K562 (cell line): ENCODE data around the gene UBE2G2. TPM values are rescaled to one million over a fixed set of nuclear protein-coding genes. Genes with fewer than 3 reads are reported as not detected.

Experiments
- ATF7 ChIP-seq: fragments of 450-650 bp; IDR thresholded peaks from 2 replicates; pipeline ENCODE4 v1.7.1; 2014; ENCODE audit warnings: mild to moderate bottlenecking, moderate library complexity
- BRF1 ChIP-seq: IDR thresholded peaks from 3 replicates; pipeline ENCODE4 v1.6.1; 2011; ENCODE audit warnings: borderline replicate concordance, mild to moderate bottlenecking; ENCODE audit not compliant: insufficient read length; ENCODE audit errors: extremely low read depth
- CREBBP ChIP-seq: IDR thresholded peaks from one replicate; pipeline ENCODE4 v1.6.1; 2012; ENCODE audit warnings: low read depth, mild to moderate bottlenecking, control low read depth, inconsistent platforms, low read length
- ETV1 ChIP-seq: fragments of 450-650 bp; conservative IDR thresholded peaks from 2 replicates; pipeline ENCODE4 v1.6.1; 2016; ENCODE audit warnings: missing genetic modification characterization, control low read depth, low read depth, missing compliant biosample characterization
- KAT7 ChIP-seq: sonication (generic); formaldehyde crosslinking; IDR thresholded peaks from 2 replicates; pipeline ENCODE4 v1.8.0; 2022; ENCODE audit warnings: missing genetic modification reagents, mild to moderate bottlenecking, borderline replicate concordance
- L3MBTL2 ChIP-seq: fragments of 450-650 bp; IDR thresholded peaks from 2 replicates; pipeline ENCODE4 v1.6.1; 2016; ENCODE audit warnings: mild to moderate bottlenecking, moderate library complexity
- MAFG ChIP-seq: fragments of 450-650 bp; conservative IDR thresholded peaks from 2 replicates; pipeline ENCODE4 v1.6.1; 2016; ENCODE audit warnings: missing genetic modification characterization, missing compliant biosample characterization
- MCM5 ChIP-seq: fragments of 450-650 bp; IDR thresholded peaks from 2 replicates; pipeline ENCODE4 v1.6.1; 2016; ENCODE audit warnings: low read depth
- NCOA2 ChIP-seq, 2 experiments: fragments of 450-650 bp; IDR thresholded peaks; 2 replicates each; pipeline ENCODE4 v1.6.1; 2018; ENCODE audit warnings: mild to moderate bottlenecking in 2 of 2, moderate library complexity in 1 of 2; ENCODE audit not compliant: partially characterized antibody in 2 of 2
- NFXL1 ChIP-seq: fragments of 450-650 bp; formaldehyde crosslinking; IDR thresholded peaks from 2 replicates; pipeline ENCODE4 v1.4.0; 2021; ENCODE audit warnings: mild to moderate bottlenecking
- NRF1 ChIP-seq, 2 experiments: fragments of 450-650 bp; IDR thresholded peaks in 1 of 2; conservative IDR thresholded peaks in 1 of 2; 2 replicates each; pipeline ENCODE4 v1.6.1; 2014; ENCODE audit warnings: mild to moderate bottlenecking in 2 of 2
- POLR2G ChIP-seq: fragments of 200-400 bp; formaldehyde crosslinking; IDR thresholded peaks from 2 replicates; pipeline ENCODE4 v1.6.1; 2017; ENCODE audit warnings: low read depth, mild to moderate bottlenecking, antibody characterized with exemption, low read length, moderate library complexity
- RAD51 ChIP-seq: fragments of 450-650 bp; IDR thresholded peaks from 2 replicates; pipeline ENCODE4 v1.7.1; 2016; ENCODE audit warnings: low read depth, mild to moderate bottlenecking, borderline replicate concordance
- RBM14 ChIP-seq: fragments of 200-400 bp; formaldehyde crosslinking; IDR thresholded peaks from 2 replicates; pipeline ENCODE4 v1.6.1; 2018; ENCODE audit warnings: low read depth, mild to moderate bottlenecking, low read length, moderate library complexity, borderline replicate concordance; ENCODE audit not compliant: insufficient read depth
- ZNF197 ChIP-seq: fragments of 200-800 bp; sonication (Bioruptor generic); IDR thresholded peaks from 2 replicates; pipeline ENCODE4 v1.6.1; 2016; ENCODE audit warnings: low read depth, missing genetic modification characterization, missing compliant biosample characterization
- ZNF253 ChIP-seq: fragments of 250-450 bp; sonication (Bioruptor Pico); conservative IDR thresholded peaks from 2 replicates; pipeline ENCODE4 v1.6.1; 2021; ENCODE audit warnings: mild to moderate bottlenecking
- ZNF274 ChIP-seq: IDR thresholded peaks from 2 replicates; pipeline ENCODE4 v1.6.1; 2011; ENCODE audit warnings: low read depth, mild to moderate bottlenecking, low read length, moderate library complexity, borderline replicate concordance
- polyA plus RNA-seq, 8 experiments: library from polyadenylated mRNA; depleted of rRNA in 4 of 8; stranded (reverse) in 5 of 8; unstranded in 3 of 8; fragments of >200 nt; fragmentation: Nextera tagmentation in 2 of 8; fragmentation: Illumina TruSeq in 1 of 8; extraction: Ambion mirVana in 2 of 8; extraction: Trizol in 1 of 8; gene quantifications; 2 replicates each; pipeline versions ENCODE4 v1.2.1 to v1.2.3, GENCODE V29; 2011 to 2014; ENCODE audit warnings: inconsistent platforms in 1 of 8, missing spikeins in 1 of 8
- total RNA-seq, 7 experiments: library from RNA; depleted of rRNA in 6 of 7; stranded (reverse); fragments of >200 nt in 6 of 7; fragmentation: Illumina TruSeq in 2 of 7; extraction: Trizol in 2 of 7; gene quantifications; 2 replicates each; pipeline versions ENCODE4 v1.2.1 to v1.2.3, GENCODE V29; 2011 to 2021; ENCODE audit warnings: low replicate concordance in 1 of 7
- TF ChIP-seq, protein P1 (sequence below): fragments of 250-450 bp; sonication (Bioruptor Pico); IDR thresholded peaks from 2 replicates; pipeline ENCODE4 v1.5.0; 2022; ENCODE audit warnings: mild to moderate bottlenecking
- TF ChIP-seq, protein P2 (sequence below): sonication (generic); formaldehyde crosslinking; IDR thresholded peaks from 2 replicates; pipeline ENCODE4 v1.8.1; 2023; ENCODE audit warnings: missing genetic modification reagents, mild to moderate bottlenecking, borderline replicate concordance
- TF ChIP-seq, protein P3 (sequence below): fragments of 450-650 bp; conservative IDR thresholded peaks from 2 replicates; pipeline ENCODE4 v1.6.1; 2016; ENCODE audit warnings: missing genetic modification characterization, low read depth, mild to moderate bottlenecking, missing compliant biosample characterization, moderate library complexity

The UBE2G2 gene
- total and polyA plus RNA-seq, 9 of the 15 experiments (the other 6 are each of a cell fraction or from before 2014, with no cell fraction given), result 47.5 to 225 (median 140) TPM

DNA sequence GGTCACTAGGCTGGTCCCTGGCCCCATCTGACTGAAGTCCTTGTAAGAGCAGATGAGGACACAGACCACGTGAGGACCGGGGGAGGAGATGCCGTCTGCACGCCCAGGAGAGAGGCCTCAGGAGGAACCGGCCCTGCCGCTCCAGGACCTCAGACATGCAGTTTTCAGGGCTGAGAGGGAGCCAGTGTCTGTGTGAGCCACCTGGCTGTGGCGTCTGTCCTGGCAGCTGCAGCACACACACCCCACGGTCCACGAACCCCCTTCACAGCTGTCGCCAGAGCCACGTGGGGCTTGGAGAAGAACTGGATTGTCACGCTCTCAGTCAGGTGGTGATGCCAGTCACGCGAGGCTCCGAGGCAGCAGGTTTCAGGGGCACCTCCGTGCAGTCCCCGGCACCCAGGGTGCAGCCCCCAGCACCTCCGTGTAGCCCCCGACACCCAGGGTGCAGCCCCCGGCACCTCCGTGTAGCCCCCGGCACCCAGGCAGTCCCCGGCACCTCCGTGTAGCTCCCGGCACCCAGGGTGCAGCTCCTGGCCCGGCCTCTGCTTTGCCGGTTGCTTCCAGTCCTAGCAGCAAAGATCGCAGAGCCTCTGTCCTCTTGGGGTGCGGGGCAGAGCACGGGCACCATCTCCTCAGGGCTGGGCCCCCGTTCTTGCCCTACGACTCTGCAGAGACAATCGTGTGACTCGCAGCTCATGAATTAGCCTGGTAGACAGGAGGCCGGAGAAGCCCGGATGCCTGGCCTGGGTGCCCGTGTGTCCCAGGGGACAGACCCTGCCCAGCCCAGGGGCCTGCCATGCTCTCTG is 35.2 kb upstream of the UBE2G2 start (continued):
- TF ChIP-seq, protein P1, sequence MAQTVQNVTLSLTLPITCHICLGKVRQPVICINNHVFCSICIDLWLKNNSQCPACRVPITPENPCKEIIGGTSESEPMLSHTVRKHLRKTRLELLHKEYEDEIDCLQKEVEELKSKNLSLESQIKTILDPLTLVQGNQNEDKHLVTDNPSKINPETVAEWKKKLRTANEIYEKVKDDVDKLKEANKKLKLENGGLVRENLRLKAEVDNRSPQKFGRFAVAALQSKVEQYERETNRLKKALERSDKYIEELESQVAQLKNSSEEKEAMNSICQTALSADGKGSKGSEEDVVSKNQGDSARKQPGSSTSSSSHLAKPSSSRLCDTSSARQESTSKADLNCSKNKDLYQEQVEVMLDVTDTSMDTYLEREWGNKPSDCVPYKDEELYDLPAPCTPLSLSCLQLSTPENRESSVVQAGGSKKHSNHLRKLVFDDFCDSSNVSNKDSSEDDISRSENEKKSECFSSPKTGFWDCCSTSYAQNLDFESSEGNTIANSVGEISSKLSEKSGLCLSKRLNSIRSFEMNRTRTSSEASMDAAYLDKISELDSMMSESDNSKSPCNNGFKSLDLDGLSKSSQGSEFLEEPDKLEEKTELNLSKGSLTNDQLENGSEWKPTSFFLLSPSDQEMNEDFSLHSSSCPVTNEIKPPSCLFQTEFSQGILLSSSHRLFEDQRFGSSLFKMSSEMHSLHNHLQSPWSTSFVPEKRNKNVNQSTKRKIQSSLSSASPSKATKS (CRISPR knock-in tag), result no peak
- TF ChIP-seq ZNF253 (CRISPR knock-in tag) (no peak), ATF7 (peak; percentile 63), L3MBTL2 (peak; percentile 93), POLR2G (no peak), NFXL1 (CRISPR knock-in tag) (no peak), ETV1 (tag) (peak; percentile 52; the same call in 1 of the 2 replicates), ZNF197 (CRISPR knock-in tag) (no peak), ZNF274 (no peak), RBM14 (no peak), MAFG (tag) (no peak), MCM5 (no peak), KAT7 (no peak), BRF1 (no peak), NCOA2 (IDR thresholded peaks at IDR 0.05; ENCODE audit: partially characterized antibody in 2 of 2) (no peak), RAD51 (peak; percentile 92), CREBBP (no peak), NRF1 (conservative IDR thresholded peaks at IDR 0.05 in 1 of 2, IDR thresholded peaks at IDR 0.05 in 1 of 2) (peak in 1 of 2 experiments; percentile 35; a peak in 1 of 4 replicates)
- TF ChIP-seq, protein P2, sequence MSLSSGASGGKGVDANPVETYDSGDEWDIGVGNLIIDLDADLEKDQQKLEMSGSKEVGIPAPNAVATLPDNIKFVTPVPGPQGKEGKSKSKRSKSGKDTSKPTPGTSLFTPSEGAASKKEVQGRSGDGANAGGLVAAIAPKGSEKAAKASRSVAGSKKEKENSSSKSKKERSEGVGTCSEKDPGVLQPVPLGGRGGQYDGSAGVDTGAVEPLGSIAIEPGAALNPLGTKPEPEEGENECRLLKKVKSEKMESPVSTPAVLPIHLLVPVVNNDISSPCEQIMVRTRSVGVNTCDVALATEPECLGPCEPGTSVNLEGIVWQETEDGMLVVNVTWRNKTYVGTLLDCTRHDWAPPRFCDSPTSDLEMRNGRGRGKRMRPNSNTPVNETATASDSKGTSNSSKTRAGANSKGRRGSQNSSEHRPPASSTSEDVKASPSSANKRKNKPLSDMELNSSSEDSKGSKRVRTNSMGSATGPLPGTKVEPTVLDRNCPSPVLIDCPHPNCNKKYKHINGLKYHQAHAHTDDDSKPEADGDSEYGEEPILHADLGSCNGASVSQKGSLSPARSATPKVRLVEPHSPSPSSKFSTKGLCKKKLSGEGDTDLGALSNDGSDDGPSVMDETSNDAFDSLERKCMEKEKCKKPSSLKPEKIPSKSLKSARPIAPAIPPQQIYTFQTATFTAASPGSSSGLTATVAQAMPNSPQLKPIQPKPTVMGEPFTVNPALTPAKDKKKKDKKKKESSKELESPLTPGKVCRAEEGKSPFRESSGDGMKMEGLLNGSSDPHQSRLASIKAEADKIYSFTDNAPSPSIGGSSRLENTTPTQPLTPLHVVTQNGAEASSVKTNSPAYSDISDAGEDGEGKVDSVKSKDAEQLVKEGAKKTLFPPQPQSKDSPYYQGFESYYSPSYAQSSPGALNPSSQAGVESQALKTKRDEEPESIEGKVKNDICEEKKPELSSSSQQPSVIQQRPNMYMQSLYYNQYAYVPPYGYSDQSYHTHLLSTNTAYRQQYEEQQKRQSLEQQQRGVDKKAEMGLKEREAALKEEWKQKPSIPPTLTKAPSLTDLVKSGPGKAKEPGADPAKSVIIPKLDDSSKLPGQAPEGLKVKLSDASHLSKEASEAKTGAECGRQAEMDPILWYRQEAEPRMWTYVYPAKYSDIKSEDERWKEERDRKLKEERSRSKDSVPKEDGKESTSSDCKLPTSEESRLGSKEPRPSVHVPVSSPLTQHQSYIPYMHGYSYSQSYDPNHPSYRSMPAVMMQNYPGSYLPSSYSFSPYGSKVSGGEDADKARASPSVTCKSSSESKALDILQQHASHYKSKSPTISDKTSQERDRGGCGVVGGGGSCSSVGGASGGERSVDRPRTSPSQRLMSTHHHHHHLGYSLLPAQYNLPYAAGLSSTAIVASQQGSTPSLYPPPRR (CRISPR knock-in tag), result no peak
- TF ChIP-seq, protein P3, sequence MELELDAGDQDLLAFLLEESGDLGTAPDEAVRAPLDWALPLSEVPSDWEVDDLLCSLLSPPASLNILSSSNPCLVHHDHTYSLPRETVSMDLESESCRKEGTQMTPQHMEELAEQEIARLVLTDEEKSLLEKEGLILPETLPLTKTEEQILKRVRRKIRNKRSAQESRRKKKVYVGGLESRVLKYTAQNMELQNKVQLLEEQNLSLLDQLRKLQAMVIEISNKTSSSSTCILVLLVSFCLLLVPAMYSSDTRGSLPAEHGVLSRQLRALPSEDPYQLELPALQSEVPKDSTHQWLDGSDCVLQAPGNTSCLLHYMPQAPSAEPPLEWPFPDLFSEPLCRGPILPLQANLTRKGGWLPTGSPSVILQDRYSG (tag), result no peak; the same call in 1 of the 2 replicates
